Testis (tissue), 3 donors: ENCODE data around the gene ZIC2. TPM values are rescaled to one million over a fixed set of nuclear protein-coding genes. Genes with fewer than 3 reads are reported as not detected.

Experiments used
- DNase-seq: peaks from one replicate; pipeline ENCODE4 v3.0.0-alpha.2; 2019
- H3K27ac ChIP-seq, 2 donors: fragments of 200-600 bp; sonication (generic); one replicate each; pipeline ENCODE4 v1.5.1; 2019
- H3K27me3 ChIP-seq: fragments of 200-600 bp; sonication (generic); one replicate; pipeline ENCODE4 v1.5.1; 2019
- H3K36me3 ChIP-seq: fragments of 200-600 bp; sonication (generic); one replicate; pipeline ENCODE4 v1.5.1; 2017; ENCODE audit warnings: low read depth; ENCODE audit errors: missing control alignments
- H3K4me1 ChIP-seq: fragments of 200-600 bp; sonication (generic); one replicate; pipeline ENCODE4 v1.5.1; 2019
- H3K4me3 ChIP-seq, 2 donors: fragments of 200-600 bp; sonication (generic); one replicate each; pipeline ENCODE4 v1.5.1; 2017 to 2019
- H3K9me3 ChIP-seq: fragments of 200-600 bp; sonication (generic); one replicate; pipeline ENCODE4 v1.5.1; 2017
- CTCF ChIP-seq, 3 experiments: fragments of 450-650 bp in 2 of 3; fragments of 200-600 bp in 1 of 3; sonication (generic) in 1 of 3; IDR thresholded peaks; one replicate each; pipeline ENCODE4 v1.5.1; 2016 to 2019; ENCODE audit warnings: antibody characterized with exemption in 3 of 3, mild to moderate bottlenecking in 2 of 3, moderate library complexity in 1 of 3
- POLR2A ChIP-seq: fragments of 450-650 bp; IDR thresholded peaks from one replicate; pipeline ENCODE4 v1.6.1; 2017; ENCODE audit warnings: antibody characterized with exemption, mild to moderate bottlenecking, moderate library complexity
- WGBS, 2 donors: methylation state at CpG; one replicate each; pipeline ENCODE4 v1.1.5; 2018; 5-methylcytosine and 5-hydroxymethylcytosine counted together
- intact Hi-C: fragments of 100-400 bp; cut with DNase I; formaldehyde crosslinking; loops from one replicate; pipeline ENCODE4 v1.15.1; 2023; ENCODE audit warnings: low total_unique reads
- polyA plus RNA-seq: library from polyadenylated mRNA; stranded (reverse); fragments of 350-450 nt; fragmentation: Illumina TruSeq; extraction: RNeasy Lipid Tissue Mini Kit (QIAGEN cat#74804); gene quantifications from one replicate; pipeline ENCODE4 v1.2.3, GENCODE V29; 2014; ENCODE audit warnings: low read depth, low replicate concordance; ENCODE audit not compliant: insufficient read depth
- total RNA-seq, 2 donors: library from RNA; depleted of rRNA; stranded (reverse); fragments of >200 nt; gene quantifications; one replicate each; pipeline ENCODE4 v1.2.3, GENCODE V29; 2016

The ZIC2 gene
- total and polyA plus RNA-seq, 3 donors from 2014 or later, result 1.3 to 11.5 (median 6.9) TPM

GRCh38 chr13:99973163-99973807 is 8.3 kb upstream of the ZIC2 start:
- no peak overlapping the region for H3K27ac ChIP-seq
- H3K4me1 ChIP-seq, result peaks cover 4% of the 10 kb centered on the region
- no peak for DNase-seq
- intact Hi-C loops, result no loop called here
- 16 to 20% methylated on average over 11 of the region's 11 CpGs for whole genome bisulfite sequencing, 2 donors
- H3K9me3 ChIP-seq, result no peaks in the 10 kb centered on the region
- no peak overlapping the region for H3K4me3 ChIP-seq
- TF ChIP-seq POLR2A (no peak), CTCF (IDR thresholded peaks at IDR 0.05) (no peak)
- peaks cover 12% of the 10 kb centered on the region for H3K27me3 ChIP-seq
- H3K36me3 ChIP-seq, result no peaks in the 10 kb centered on the region

GRCh38 chr13:99973808-99974185 is 7.8 kb upstream of the ZIC2 start:
- intact Hi-C loops, result no loop called here
- H3K36me3 ChIP-seq, result no peaks in the 10 kb centered on the region
- H3K4me1 ChIP-seq, result peaks cover 4% of the 10 kb centered on the region
- peaks cover 12% of the 10 kb centered on the region for H3K27me3 ChIP-seq
- DNase-seq, result no peak
- H3K9me3 ChIP-seq, result no peaks in the 10 kb centered on the region
- H3K4me3 ChIP-seq, result no peak overlapping the region
- 14 to 18% methylated on average over 6 of the region's 6 CpGs for WGBS, 2 donors
- no peak overlapping the region for H3K27ac ChIP-seq
- TF ChIP-seq CTCF (IDR thresholded peaks at IDR 0.05) (no peak), POLR2A (no peak)

- WGBS, 2 donors, result 12 to 17% methylated on average over 15 to 18 of the region's 18 CpGs
Observed at GRCh38 chr13:99974296-99974938, 7.2 kb upstream of the ZIC2 start.

GRCh38 chr13:99974939-99975561 is 6.5 kb upstream of the ZIC2 start:
- Histone ChIP-seq H3K4me1 (peaks cover 7% of the 10 kb centered on the region), H3K36me3 (no peaks in the 10 kb centered on the region), H3K9me3 (no peaks in the 10 kb centered on the region), H3K27ac (no peak overlapping the region), H3K27me3 (peaks cover 12% of the 10 kb centered on the region), H3K4me3 (no peak overlapping the region)
- TF ChIP-seq CTCF (IDR thresholded peaks at IDR 0.05), result no peak
- intact Hi-C loops, result no loop called here
- DNase-seq, result no peak
- 7 to 9% methylated on average over 22 to 34 of the region's 34 CpGs for WGBS, 2 donors

More at GRCh38 chr13:99974296-99974938, 7.2 kb upstream of the ZIC2 start:
- H3K27ac ChIP-seq, result no peak overlapping the region
- no peak overlapping the region for H3K4me3 ChIP-seq
- H3K4me1 ChIP-seq, result peaks cover 4% of the 10 kb centered on the region
- H3K36me3 ChIP-seq, result no peaks in the 10 kb centered on the region
- intact Hi-C loops, result no loop called here
- no peaks in the 10 kb centered on the region for H3K9me3 ChIP-seq
- TF ChIP-seq POLR2A, result no peak
- TF ChIP-seq CTCF (IDR thresholded peaks at IDR 0.05), result no peak
- H3K27me3 ChIP-seq, result peaks cover 12% of the 10 kb centered on the region
- DNase-seq, result no peak
